ENCODE measurements around the gene FAM200B. TPM values are rescaled to one million over a fixed set of nuclear protein-coding genes. Genes with fewer than 3 reads are reported as not detected.

The FAM200B gene
- 10 to 100 TPM; 15.6 to 20.8 TPM for total RNA-seq

- intact Hi-C loops (cut with DNase I) = no loop called here
- DNase-seq (peak; percentile 99 to 100 (median 99)), ATAC-seq (peak; percentile 98)
- TF ChIP-seq CTCF (IDR thresholded peaks at IDR 0.05) (peak in 4 of 7 experiments; percentile 43 to 66 (median 53)), POLR2A (IDR thresholded peaks at IDR 0.05) (peak; percentile 86 to 98 (median 98))
- 0% methylated on average over 37 to 56 of the region's 56 CpGs for WGBS, 2 donors
- Histone ChIP-seq H3K27ac (peak within 1 kb of the TSS; percentile 88 to 96 (median 93)), H3K4me3 (peak within 1 kb of the TSS; percentile 56 to 75), H3K27me3 (no peaks in the 10 kb centered on the region), H3K36me3 (replicated peaks in 1 of 2; ENCODE audit: insufficient read depth in 1 of 2, low read depth in 2 of 2) (no peaks in the 10 kb centered on the region), H3K9me3 (no peaks in the 10 kb centered on the region), H3K4me1 (peaks cover 23% of the 10 kb centered on the region)
Measured at GRCh38 chr4:15681372-15682241, at the start of gene FAM200B. Gene FAM200B (plus strand): TSS chr4:15681827. CDS start chr4:15686978, 5,151 bp downstream.

- no peak for TF ChIP-seq CTCF (IDR thresholded peaks at IDR 0.05)
- no peak for TF ChIP-seq POLR2A (IDR thresholded peaks at IDR 0.05)
- H3K36me3 ChIP-seq (replicated peaks in 1 of 2; ENCODE audit: insufficient read depth in 1 of 2, low read depth in 2 of 2) = peaks cover 3 to 5% of the 10 kb centered on the region in 2 donors
- 90 to 92% methylated on average over 1 of the region's 1 CpG for WGBS, 2 donors
- no peak overlapping the region for H3K4me3 ChIP-seq
- intact Hi-C loops (cut with DNase I) = no loop called here
- DNase-seq (no peak), ATAC-seq (peak; percentile 42)
- H3K4me1 ChIP-seq = no peaks in the 10 kb centered on the region
- peak overlapping the region in 1 of 4 donors; percentile 2 for H3K27ac ChIP-seq
- H3K27me3 ChIP-seq = no peaks in the 10 kb centered on the region
- no peaks in the 10 kb centered on the region for H3K9me3 ChIP-seq
Measured at GRCh38 chr4:15636818-15637217, 44.8 kb upstream of the FAM200B start.

GRCh38 chr4:15638418-15638817 is 43.2 kb upstream of the FAM200B start:
- 88 to 89% methylated on average over 6 of the region's 6 CpGs for WGBS, 2 donors
- Histone ChIP-seq H3K27ac (no peak overlapping the region), H3K4me3 (no peak overlapping the region), H3K4me1 (no peaks in the 10 kb centered on the region), H3K36me3 (replicated peaks in 1 of 2; ENCODE audit: insufficient read depth in 1 of 2, low read depth in 2 of 2) (peaks cover 0 to 5% of the 10 kb centered on the region in 2 donors), H3K27me3 (no peaks in the 10 kb centered on the region), H3K9me3 (no peaks in the 10 kb centered on the region)
- no peak for DNase-seq
- no peak for ATAC-seq
- TF ChIP-seq POLR2A (IDR thresholded peaks at IDR 0.05) = no peak
- TF ChIP-seq CTCF (IDR thresholded peaks at IDR 0.05) = no peak
- intact Hi-C loops (cut with DNase I) = no loop called here

GRCh38 chr4:15648600-15648999 is 33.0 kb upstream of the FAM200B start:
- Histone ChIP-seq H3K27ac (no peak overlapping the region), H3K27me3 (no peaks in the 10 kb centered on the region), H3K4me3 (no peak overlapping the region), H3K36me3 (replicated peaks in 1 of 2; ENCODE audit: insufficient read depth in 1 of 2, low read depth in 2 of 2) (no peaks in the 10 kb centered on the region), H3K9me3 (no peaks in the 10 kb centered on the region), H3K4me1 (peaks cover 50% of the 10 kb centered on the region)
- intact Hi-C loops (cut with DNase I) = no loop called here
- TF ChIP-seq POLR2A (IDR thresholded peaks at IDR 0.05) (no peak), CTCF (IDR thresholded peaks at IDR 0.05) (no peak)
- WGBS, 2 donors = 47 to 53% methylated on average over 2 of the region's 2 CpGs
- DNase-seq (no peak), ATAC-seq (no peak)
